Stimulated activated CD4-positive, alpha-beta T cell treated with anti-CD3 and anti-CD28 coated beads, TNF-alpha, amount 100 ng/mL, for 1 hour (primary cell): ENCODE data around the gene ADISSP.
"Not testable (repeated sequence)": the region's sequence is repeated elsewhere in the genome, so short reads cannot be mapped to it uniquely, and the experiment has no call there.

Experiments
- DNase-seq, 3 donors: peaks; one replicate each; pipeline ENCODE4 v3.0.0-alpha.2; 2020; ENCODE audit warnings: low read depth in 3 of 3, low spot score in 1 of 3

ADISSP gene

GRCh38 chr20:3797592-3798372 is 30.2 kb upstream of the ADISSP start:
- no peak for DNase-seq

GRCh38 chr20:3797226-3797545 is 29.6 kb upstream of the ADISSP start:
- DNase-seq: no peak

GRCh38 chr20:3796477-3797225 is 29.1 kb upstream of the ADISSP start:
- no peak for DNase-seq

GRCh38 chr20:3795511-3796468 is 28.2 kb upstream of the ADISSP start, which contains the start of gene CDC25B:
CDC25B (plus strand) TSS chr20:3796310; CDS start chr20:3796532, 222 bp downstream.
- peak; percentile 70 to 78 (median 72) for DNase-seq

- DNase-seq: no peak
Measured at GRCh38 chr20:3794701-3795420, 27.3 kb upstream of the ADISSP start.

GRCh38 chr20:3794168-3794567 is 26.6 kb upstream of the ADISSP start:
- DNase-seq: not testable (repeated sequence)

- DNase-seq: not testable (repeated sequence)
Measured at GRCh38 chr20:3789201-3789600, 21.6 kb upstream of the ADISSP start.

GRCh38 chr20:3788685-3789155 is 21.2 kb upstream of the ADISSP start:
- DNase-seq: no peak

GRCh38 chr20:3787324-3788014 is 19.9 kb upstream of the ADISSP start:
- DNase-seq: no peak

- DNase-seq: peak; percentile 75 to 92 (median 82)
Measured at GRCh38 chr20:3786665-3787323, 19.2 kb upstream of the ADISSP start, which contains the start of gene CENPB. CENPB (minus strand) TSS chr20:3786740; CDS start chr20:3786483, 257 bp downstream.

- DNase-seq: no peak
Measured at GRCh38 chr20:3786126-3786484, 18.6 kb upstream of the ADISSP start.

- DNase-seq: no peak
Measured at GRCh38 chr20:3785240-3786125, 17.9 kb upstream of the ADISSP start.

GRCh38 chr20:3784863-3785239 is 17.3 kb upstream of the ADISSP start:
- DNase-seq: no peak

- no peak for DNase-seq
Measured at GRCh38 chr20:3784216-3784853, 16.8 kb upstream of the ADISSP start.

- no peak for DNase-seq
Measured at GRCh38 chr20:3783511-3784195, 16.1 kb upstream of the ADISSP start.

GRCh38 chr20:3783068-3783489 is 15.5 kb upstream of the ADISSP start:
- DNase-seq: no peak

GRCh38 chr20:3782597-3782996 is 15.0 kb upstream of the ADISSP start:
- DNase-seq: no peak
